HCT116 (cell line): Measurements from ENCODE around the gene CHD1. TPM values are rescaled to one million over a fixed set of nuclear protein-coding genes. Genes with fewer than 3 reads are reported as not detected.

Source experiments
- ATAC-seq: fragments of 200-7000 bp; cut with Tn5 transposase; 2 replicates; pipeline ENCODE4 v1.9.1; 2020; ENCODE audit warnings: mild to moderate bottlenecking, moderate library complexity
- BruUV-seq: library from RNA; stranded (reverse); fragments of 400-500 nt; replicated peaks from 2 replicates; lab custom pipeline; 2021; lab: Mats Ljungman, UMichigan
- CTCF ChIA-PET: fragments of 300-600 bp; sonication (Branson Sonifier 250); formaldehyde crosslinking; loops from one replicate; lab custom pipeline; 2021; ENCODE audit warnings: antibody characterized with exemption; lab: Charles Lee
- POLR2A ChIA-PET: fragments of 300-600, 350-600 bp; sonication (Branson Sonifier 250); formaldehyde crosslinking; loops from one replicate; lab custom pipeline; 2021; ENCODE audit warnings: antibody characterized with exemption; lab: Charles Lee
- RAD21 ChIA-PET, 2 experiments: fragments of 300-600 bp; sonication (Branson Sonifier 250); formaldehyde crosslinking; loops; one replicate each; lab custom pipeline; 2023; ENCODE audit warnings: low total read pairs in 2 of 2; ENCODE audit not compliant: uncharacterized antibody in 2 of 2, unreplicated experiment in 2 of 2, low non-redundant PET in 1 of 2; lab: Charles Lee
- DNase-seq: peaks from one replicate; pipeline ENCODE4 v3.0.0-alpha.2; 2010; ENCODE audit warnings: low read depth, low spot score
- H2AFZ ChIP-seq: fragments of 200-600 bp; shearing (Covaris generic), sonication (generic); 2 replicates; pipeline ENCODE4 v1.6.1; 2017; ENCODE audit warnings: low read depth, mixed run types, mixed read lengths, antibody characterized with exemption, low read length; ENCODE audit not compliant: poor library complexity, severe bottlenecking
- H3K27ac ChIP-seq: 2 replicates; pipeline ENCODE4 v1.5.1; 2012; ENCODE audit warnings: low read depth, low read length
- H3K27me3 ChIP-seq: fragments of 200-600 bp; sonication (generic); 2 replicates; pipeline ENCODE4 v1.6.1; 2016; ENCODE audit warnings: mixed run types, low read length, mixed read lengths; ENCODE audit not compliant: insufficient read depth
- H3K36me3 ChIP-seq, 2 experiments: fragments of 200-500 bp in 1 of 2; fragments of 200-600 bp in 1 of 2; sonication (Bioruptor generic) in 1 of 2; sonication (generic) in 1 of 2; 2 replicates each; pipeline versions ENCODE4 v1.5.1 to v1.6.1; 2014 to 2016; ENCODE audit warnings: low read length in 2 of 2, inconsistent platforms in 1 of 2, mixed read lengths in 1 of 2, mixed run types in 1 of 2; ENCODE audit not compliant: insufficient read depth in 2 of 2, control insufficient read depth in 1 of 2
- H3K4me1 ChIP-seq, 2 experiments: fragments of 200-600 bp in 1 of 2; sonication (generic) in 1 of 2; 2 replicates each; pipeline versions ENCODE4 v1.5.1 to v1.6.1; 2012 to 2017; ENCODE audit warnings: low read length in 2 of 2, inconsistent platforms in 1 of 2, mild to moderate bottlenecking in 1 of 2, mixed read lengths in 1 of 2, mixed run types in 1 of 2, moderate library complexity in 1 of 2; ENCODE audit not compliant: insufficient read depth in 2 of 2, control insufficient read depth in 1 of 2
- H3K4me2 ChIP-seq: fragments of 200-600 bp; sonication (generic); 2 replicates; pipeline ENCODE4 v1.6.1; 2017; ENCODE audit warnings: mixed run types, low read length, mixed read lengths
- H3K4me3 ChIP-seq, 2 experiments: fragments of 200-600 bp in 1 of 2; sonication (generic) in 1 of 2; replicated peaks in 1 of 2; 2 replicates each; pipeline ENCODE4 v1.5.1; 2011 to 2016; ENCODE audit warnings: low read length in 2 of 2, control low read depth in 1 of 2, low read depth in 1 of 2, mild to moderate bottlenecking in 1 of 2, mixed read lengths in 1 of 2, mixed run types in 1 of 2
- H3K79me2 ChIP-seq: fragments of 200-600 bp; sonication (generic); 2 replicates; pipeline ENCODE4 v1.6.1; 2017; ENCODE audit warnings: mild to moderate bottlenecking, mixed run types, low read length, moderate library complexity, mixed read lengths; ENCODE audit not compliant: insufficient read depth
- H3K9ac ChIP-seq: fragments of 200-600 bp; sonication (generic); 2 replicates; pipeline ENCODE4 v1.6.1; 2016; ENCODE audit warnings: low read length, mixed read lengths
- H3K9me2 ChIP-seq: fragments of 200-600 bp; sonication (generic), shearing (Covaris generic); 2 replicates; pipeline ENCODE4 v1.6.1; 2017; ENCODE audit warnings: mixed run types, mild to moderate bottlenecking, moderate library complexity; ENCODE audit not compliant: insufficient read depth
- H3K9me3 ChIP-seq, 2 experiments: fragments of 200-500 bp in 1 of 2; fragments of 200-600 bp in 1 of 2; sonication (Bioruptor generic) in 1 of 2; sonication (generic) in 1 of 2; 2 replicates each; pipeline ENCODE4 v1.6.1; 2014 to 2017; ENCODE audit warnings: low read length in 2 of 2, mixed read lengths in 2 of 2, inconsistent platforms in 1 of 2, low read depth in 1 of 2, mild to moderate bottlenecking in 1 of 2, mixed run types in 1 of 2, moderate library complexity in 1 of 2; ENCODE audit not compliant: control insufficient read depth in 1 of 2, insufficient read depth in 1 of 2
- H4K20me1 ChIP-seq: fragments of 200-600 bp; sonication (generic), shearing (Covaris generic); 2 replicates; pipeline ENCODE4 v1.6.1; 2017; ENCODE audit warnings: mixed run types, mild to moderate bottlenecking, moderate library complexity; ENCODE audit not compliant: insufficient read depth
- CBX3 ChIP-seq: IDR thresholded peaks from 2 replicates; pipeline ENCODE4 v1.6.1; 2012; ENCODE audit warnings: low read depth
- CEBPB ChIP-seq: IDR thresholded peaks from 2 replicates; pipeline ENCODE4 v1.6.1; 2012; ENCODE audit warnings: low read depth
- CTCF ChIP-seq, 3 experiments: fragments of 200-600 bp in 1 of 3; sonication (generic) in 1 of 3; IDR thresholded peaks in 2 of 3; conservative IDR thresholded peaks in 1 of 3; 2 replicates each; pipeline ENCODE4 v1.5.1; 2012 to 2017; ENCODE audit warnings: low read depth in 2 of 3, low read length in 2 of 3, antibody characterized with exemption in 1 of 3, borderline replicate concordance in 1 of 3, control low read depth in 1 of 3, mild to moderate bottlenecking in 1 of 3, mixed read lengths in 1 of 3, mixed run types in 1 of 3, moderate library complexity in 1 of 3; ENCODE audit not compliant: insufficient read depth in 1 of 3
- EGR1 ChIP-seq: IDR thresholded peaks from 2 replicates; pipeline ENCODE4 v1.6.1; 2012; ENCODE audit warnings: low read depth
- ELF1 ChIP-seq: IDR thresholded peaks from 2 replicates; pipeline ENCODE4 v1.6.1; 2012; ENCODE audit warnings: low read depth, borderline replicate concordance
- EZH2phosphoT487 ChIP-seq: fragments of 200-600 bp; IDR thresholded peaks from 2 replicates; pipeline ENCODE4 v1.6.1; 2018; ENCODE audit warnings: antibody characterized with exemption, borderline replicate concordance
- FOSL1 ChIP-seq: IDR thresholded peaks from 2 replicates; pipeline ENCODE4 v1.6.1; 2012; ENCODE audit warnings: low read depth
- JUND ChIP-seq: IDR thresholded peaks from 2 replicates; pipeline ENCODE4 v1.6.1; 2012
- MAX ChIP-seq: IDR thresholded peaks from 2 replicates; pipeline ENCODE4 v1.6.1; 2012
- POLR2A ChIP-seq: IDR thresholded peaks from 2 replicates; pipeline ENCODE4 v1.7.0; 2011; ENCODE audit warnings: borderline replicate concordance; ENCODE audit not compliant: insufficient read depth, insufficient read length; ENCODE audit errors: extremely low read depth
- POLR2AphosphoS5 ChIP-seq: IDR thresholded peaks from 2 replicates; pipeline ENCODE4 v1.6.1; 2011; ENCODE audit warnings: mild to moderate bottlenecking, low read depth, low read length, moderate library complexity
- RAD21 ChIP-seq: IDR thresholded peaks from 2 replicates; pipeline ENCODE4 v1.6.1; 2012; ENCODE audit warnings: low read depth, mild to moderate bottlenecking
- REST ChIP-seq: IDR thresholded peaks from 2 replicates; pipeline ENCODE4 v1.6.1; 2012; ENCODE audit warnings: low read depth
- SRF ChIP-seq: IDR thresholded peaks from 2 replicates; pipeline ENCODE4 v1.6.1; 2012; ENCODE audit warnings: low read depth
- TCF7L2 ChIP-seq: IDR thresholded peaks from 2 replicates; pipeline ENCODE4 v1.7.0; 2011; ENCODE audit warnings: borderline replicate concordance, inconsistent platforms; ENCODE audit not compliant: insufficient read depth, insufficient read length; ENCODE audit errors: extremely low read depth
- YY1 ChIP-seq: IDR thresholded peaks from 2 replicates; pipeline ENCODE4 v1.6.1; 2011; ENCODE audit warnings: low read length, low read depth, moderate library complexity, mild to moderate bottlenecking; ENCODE audit not compliant: insufficient replicate concordance; ENCODE audit errors: extremely low read depth
- ZBTB33 ChIP-seq: IDR thresholded peaks from 2 replicates; pipeline ENCODE4 v1.6.1; 2011; ENCODE audit warnings: mild to moderate bottlenecking, low read length, moderate library complexity; ENCODE audit not compliant: insufficient replicate concordance; ENCODE audit errors: extremely low read depth
- ZFX ChIP-seq: fragments of 450-650 bp; IDR thresholded peaks from 2 replicates; pipeline ENCODE4 v1.6.1; 2017
- ZNF274 ChIP-seq: fragments of 200-500 bp; sonication (Bioruptor generic); IDR thresholded peaks from 2 replicates; pipeline ENCODE4 v1.6.1; 2014; ENCODE audit warnings: mild to moderate bottlenecking, low read depth, low read length, inconsistent platforms
- intact Hi-C: fragments of 100-400 bp; cut with micrococcal nuclease; formaldehyde crosslinking; loops from 2 replicates; pipeline ENCODE4 v1.10.0; 2022
- total RNA-seq: library from RNA; stranded (reverse); gene quantifications from one replicate; pipeline ENCODE4 v1.2.1, GENCODE V29; 2021; ENCODE audit not compliant: unreplicated experiment

The CHD1 gene
- total RNA-seq, 1 experiment from 2014 or later: 43.9 TPM

- no peak for ATAC-seq
- no peaks in the 10 kb centered on the region for H3K36me3 ChIP-seq
- intact Hi-C loops: no loop called here
- H3K4me3 ChIP-seq: no peak overlapping the region
- H3K79me2 ChIP-seq: no peaks in the 10 kb centered on the region
- DNase-seq: no peak
- H3K4me1 ChIP-seq: no peaks in the 10 kb centered on the region
- no peak overlapping the region for H2AFZ ChIP-seq
- no peak for TF ChIP-seq ELF1
- TF ChIP-seq CTCF (IDR thresholded peaks at IDR 0.05 in 2 of 3, conservative IDR thresholded peaks at IDR 0.05 in 1 of 3; ENCODE audit: borderline replicate concordance in 1 of 3, insufficient read depth in 1 of 3, low read depth in 2 of 3, low read length in 2 of 3): no peak
- no peak for TF ChIP-seq YY1
- TF ChIP-seq FOSL1: no peak
- TF ChIP-seq RAD21: no peak
- no peak for TF ChIP-seq CEBPB
- no peak for TF ChIP-seq ZNF274
- TF ChIP-seq EZH2phosphoT487: no peak
- no peak for TF ChIP-seq EGR1
- no peak for TF ChIP-seq JUND
- TF ChIP-seq REST: no peak
- TF ChIP-seq CBX3: no peak
- TF ChIP-seq TCF7L2: no peak
- no peak for TF ChIP-seq POLR2AphosphoS5
- TF ChIP-seq POLR2A: no peak
- no peak for TF ChIP-seq MAX
- no peak for TF ChIP-seq ZFX
- no peak for TF ChIP-seq SRF
- TF ChIP-seq ZBTB33: no peak
- H3K9me2 ChIP-seq: no peaks in the 10 kb centered on the region
- no peak overlapping the region for H3K27ac ChIP-seq
- H3K4me2 ChIP-seq: no peak overlapping the region
- BruUV-seq: no TSS peak
- ChIA-PET RAD21 (no interaction called here), POLR2A (no interaction called here), CTCF (no interaction called here)
- no peaks in the 10 kb centered on the region for H4K20me1 ChIP-seq
- H3K9me3 ChIP-seq: no peaks in the 10 kb centered on the region
- no peak overlapping the region for H3K9ac ChIP-seq
- H3K27me3 ChIP-seq: no peaks in the 10 kb centered on the region
Measured at GRCh38 chr5:98940581-98940980, 11.8 kb upstream of the CHD1 start.
